Stomach smooth muscle (tissue), 2 donors: ENCODE data around the gene DLG5.

ENCODE experiments used
- H3K27ac ChIP-seq: one replicate; pipeline ENCODE4 v1.7.0; 2013; ENCODE audit warnings: mild to moderate bottlenecking, low read length, inconsistent platforms
- H3K27me3 ChIP-seq, 2 donors: one replicate each; pipeline ENCODE4 v1.7.0; 2013; ENCODE audit warnings: low read length in 2 of 2; ENCODE audit not compliant: insufficient read depth in 2 of 2, control insufficient read depth in 1 of 2
- H3K36me3 ChIP-seq, 2 donors: one replicate each; pipeline ENCODE4 v1.7.0; 2013; ENCODE audit warnings: low read length in 2 of 2; ENCODE audit not compliant: control insufficient read depth in 2 of 2, insufficient read depth in 2 of 2
- H3K4me1 ChIP-seq: one replicate; pipeline ENCODE4 v1.7.0; 2013; ENCODE audit warnings: low read length; ENCODE audit not compliant: control insufficient read depth, insufficient read depth
- H3K4me3 ChIP-seq, 2 donors: one replicate each; pipeline ENCODE4 v1.7.0; 2013; ENCODE audit warnings: low read length in 2 of 2
- H3K9ac ChIP-seq, 2 donors: one replicate each; pipeline ENCODE4 v1.7.0; 2013; ENCODE audit warnings: low read length in 2 of 2, mild to moderate bottlenecking in 1 of 2
- H3K9me3 ChIP-seq, 2 donors: one replicate each; pipeline ENCODE4 v1.7.0; 2013; ENCODE audit warnings: low read length in 2 of 2; ENCODE audit not compliant: control insufficient read depth in 2 of 2
- donor health status: healthy.
- donor health status: Pancreatic carcinoma.

DLG5 gene

GRCh38 chr10:77925410-77925794 lies 1.2 kb downstream of the DLG5 start:
- peaks cover 50% of the 10 kb centered on the region for H3K4me1 ChIP-seq
- H3K9ac ChIP-seq = peak overlapping the region; percentile 83 to 89
- H3K4me3 ChIP-seq = peak overlapping the region; percentile 79 to 88
- H3K9me3 ChIP-seq = no peaks in the 10 kb centered on the region
- no peaks in the 10 kb centered on the region for H3K27me3 ChIP-seq
- H3K36me3 ChIP-seq = no peaks in the 10 kb centered on the region
- H3K27ac ChIP-seq = peak overlapping the region; percentile 70

DNA sequence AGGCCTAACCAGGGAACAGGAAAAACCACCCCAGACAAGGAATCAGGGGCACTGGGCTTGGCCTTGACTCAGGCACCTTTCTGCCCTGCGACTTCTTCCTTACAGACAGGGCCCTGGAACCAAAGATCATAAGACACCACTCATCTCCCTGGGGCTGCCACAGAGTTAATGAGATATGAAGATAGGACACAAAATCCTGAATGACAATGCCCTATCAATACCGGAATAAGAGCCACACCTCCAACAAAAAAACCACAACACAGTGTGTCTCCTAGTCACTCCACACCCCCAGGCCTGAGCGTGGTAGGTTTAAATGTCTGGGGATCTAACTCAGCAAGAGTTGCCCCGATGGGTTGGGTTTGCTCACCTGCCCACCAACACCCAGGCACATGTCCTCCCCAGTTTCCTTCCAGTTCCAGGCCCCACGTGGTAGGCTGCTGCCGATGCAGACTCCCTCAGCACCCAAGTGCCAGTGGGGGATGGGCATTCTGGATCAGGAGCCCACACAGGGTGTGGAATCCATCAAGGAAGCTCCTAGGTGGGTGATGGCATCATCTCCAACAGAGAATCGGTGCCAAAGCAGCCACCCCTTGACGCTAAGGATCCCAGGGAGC lies 3.9 kb downstream of the DLG5 start:
- Histone ChIP-seq H3K4me3 (peak overlapping the region; percentile 22 to 34), H3K9ac (peak overlapping the region in 1 of 2 donors; percentile 36), H3K36me3 (no peaks in the 10 kb centered on the region), H3K4me1 (peaks cover 63% of the 10 kb centered on the region), H3K9me3 (no peaks in the 10 kb centered on the region), H3K27me3 (no peaks in the 10 kb centered on the region), H3K27ac (no peak overlapping the region)

- no peak overlapping the region for H3K9ac ChIP-seq
- no peak overlapping the region for H3K4me3 ChIP-seq
- no peak overlapping the region for H3K27ac ChIP-seq
- no peaks in the 10 kb centered on the region for H3K9me3 ChIP-seq
- no peaks in the 10 kb centered on the region for H3K27me3 ChIP-seq
- no peaks in the 10 kb centered on the region for H3K36me3 ChIP-seq
- peaks cover 58% of the 10 kb centered on the region for H3K4me1 ChIP-seq
Measured at GRCh38 chr10:77922055-77922454, 4.5 kb downstream of the DLG5 start.

DNA sequence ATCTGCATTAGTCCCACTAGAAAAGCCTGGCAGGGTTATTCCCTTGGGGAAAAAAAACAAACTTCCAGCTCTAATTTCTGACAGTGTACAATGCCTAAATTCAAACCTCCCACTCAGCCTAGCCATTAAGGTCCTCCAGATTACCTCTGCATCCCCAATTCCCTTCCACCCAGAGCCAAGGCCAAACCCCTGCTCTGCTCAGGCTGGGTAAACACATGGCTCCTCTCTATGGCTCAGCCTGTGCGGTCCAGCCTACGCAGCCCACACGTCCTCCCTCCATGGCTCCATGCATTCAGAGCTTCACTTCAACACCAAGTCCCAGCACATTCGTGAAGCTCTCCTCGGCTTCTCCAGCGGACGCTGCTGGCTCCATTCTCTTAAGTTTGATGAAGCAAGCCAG lies 5.2 kb downstream of the DLG5 start:
- H3K36me3 ChIP-seq = no peaks in the 10 kb centered on the region

DNA sequence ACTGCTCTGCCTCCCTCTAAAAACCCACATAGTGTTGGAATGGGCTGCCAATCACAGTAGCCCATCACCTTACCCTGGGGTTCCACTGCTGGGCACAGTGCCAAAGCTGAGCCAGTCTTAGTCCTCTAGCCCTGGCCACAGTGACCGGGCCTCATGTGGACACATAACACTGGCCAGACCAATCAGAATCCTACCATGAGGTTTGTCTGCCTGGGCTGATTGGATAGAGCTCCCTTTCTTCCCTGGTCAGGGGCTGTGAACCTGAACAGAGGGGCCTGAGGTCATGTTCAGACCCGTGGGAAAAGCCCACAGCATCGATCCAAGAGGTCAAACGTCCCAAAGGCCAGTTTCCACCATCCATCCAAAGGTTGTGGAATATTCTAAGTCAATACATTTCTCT lies 6.1 kb downstream of the DLG5 start:
- H3K9ac ChIP-seq = no peak overlapping the region
- H3K36me3 ChIP-seq = no peaks in the 10 kb centered on the region
- H3K27me3 ChIP-seq = no peaks in the 10 kb centered on the region
- H3K4me1 ChIP-seq = peaks cover 53% of the 10 kb centered on the region
- no peaks in the 10 kb centered on the region for H3K9me3 ChIP-seq
- H3K27ac ChIP-seq = no peak overlapping the region
- H3K4me3 ChIP-seq = no peak overlapping the region

More for the DNA sequence above, 5.2 kb downstream of the DLG5 start:
- Histone ChIP-seq H3K9me3 (no peaks in the 10 kb centered on the region), H3K4me1 (peaks cover 57% of the 10 kb centered on the region), H3K27ac (no peak overlapping the region), H3K9ac (no peak overlapping the region), H3K4me3 (no peak overlapping the region), H3K27me3 (no peaks in the 10 kb centered on the region)

DNA sequence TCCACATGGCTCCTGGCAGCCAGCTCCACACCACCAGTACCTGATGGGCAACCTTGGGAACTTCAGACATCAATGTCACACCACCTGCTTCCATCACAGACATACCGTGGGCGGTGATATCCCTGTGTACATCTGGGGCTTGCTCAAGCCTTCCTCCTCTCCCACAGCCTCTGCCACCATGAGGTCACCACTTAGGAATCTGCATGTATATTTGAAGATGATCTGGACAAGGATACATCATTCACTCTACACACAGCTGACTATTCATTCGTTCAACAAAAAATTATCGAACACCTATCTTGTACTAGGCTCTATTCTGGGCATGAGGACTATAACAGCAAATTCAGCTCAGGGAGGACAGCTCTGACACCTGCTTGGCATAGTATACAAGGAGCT lies 6.8 kb downstream of the DLG5 start:
- Histone ChIP-seq H3K9ac (no peak overlapping the region), H3K4me3 (no peak overlapping the region), H3K27ac (no peak overlapping the region), H3K36me3 (no peaks in the 10 kb centered on the region), H3K4me1 (peaks cover 50% of the 10 kb centered on the region), H3K9me3 (no peaks in the 10 kb centered on the region), H3K27me3 (no peaks in the 10 kb centered on the region)

DNA sequence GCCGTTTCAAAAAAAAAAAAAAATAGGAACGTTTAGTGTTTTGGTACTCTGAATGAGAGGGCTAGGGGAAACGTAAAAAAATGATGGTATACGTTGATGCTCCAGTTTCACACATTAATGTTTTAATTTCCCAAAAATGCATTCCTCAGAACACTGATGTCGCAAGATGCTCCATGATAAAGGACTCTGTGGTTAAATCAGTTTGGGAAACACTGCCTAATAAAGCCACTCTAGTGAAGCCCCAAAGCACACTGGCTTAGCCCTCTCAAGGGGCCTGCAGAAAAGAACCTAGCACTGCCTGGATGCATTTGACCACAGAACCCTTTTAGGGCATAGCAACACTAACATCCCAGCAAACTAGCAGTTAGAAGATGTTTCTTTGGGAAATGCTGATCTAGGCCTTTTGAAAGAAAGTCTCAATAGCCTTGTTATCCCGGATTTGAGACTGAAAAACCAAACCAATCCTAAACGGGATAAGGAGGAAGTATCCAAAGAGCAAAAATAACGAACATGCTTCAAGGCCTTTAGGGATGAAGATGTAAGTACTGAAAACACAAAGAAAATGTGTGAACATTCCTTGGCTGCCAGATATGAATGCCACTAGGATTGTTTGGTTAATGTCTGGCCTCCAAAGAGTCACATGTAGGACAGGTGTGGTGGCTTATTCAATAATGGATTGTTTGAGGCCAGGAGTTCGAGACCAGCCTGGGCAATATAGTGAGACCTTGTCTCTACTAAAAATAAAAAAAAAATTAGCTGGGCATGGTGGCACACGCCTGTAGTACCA lies 11.0 kb downstream of the DLG5 start:
- Histone ChIP-seq H3K36me3 (no peaks in the 10 kb centered on the region), H3K9ac (no peak overlapping the region), H3K27ac (no peak overlapping the region), H3K4me3 (no peak overlapping the region), H3K9me3 (no peaks in the 10 kb centered on the region), H3K4me1 (peaks cover 38% of the 10 kb centered on the region), H3K27me3 (no peaks in the 10 kb centered on the region)

DNA sequence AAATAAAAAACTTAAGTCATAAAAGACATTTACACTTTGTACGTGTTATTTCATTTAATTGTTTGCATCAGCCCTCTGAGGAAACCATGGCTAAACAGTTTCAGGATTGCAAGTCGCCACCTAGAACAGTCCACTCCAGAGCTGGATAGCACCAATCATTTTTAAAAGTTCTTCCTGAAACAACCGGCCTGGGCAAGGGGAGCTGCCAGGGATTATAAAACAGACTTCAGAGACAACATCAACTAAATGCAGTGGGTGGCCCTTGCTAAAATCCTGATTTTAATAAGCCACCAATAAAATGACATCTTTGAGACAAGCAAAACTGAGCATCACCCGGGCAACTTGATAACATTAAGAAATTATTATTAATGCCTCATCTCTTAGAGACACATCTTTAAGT lies 13.5 kb downstream of the DLG5 start:
- Histone ChIP-seq H3K4me1 (peaks cover 44% of the 10 kb centered on the region), H3K27me3 (no peaks in the 10 kb centered on the region), H3K4me3 (no peak overlapping the region)

GRCh38 chr10:77912576-77912975 lies 14.0 kb downstream of the DLG5 start:
- peaks cover 48% of the 10 kb centered on the region for H3K4me1 ChIP-seq
- H3K9me3 ChIP-seq = no peaks in the 10 kb centered on the region
- H3K27me3 ChIP-seq = no peaks in the 10 kb centered on the region
- no peak overlapping the region for H3K27ac ChIP-seq
- H3K36me3 ChIP-seq = no peaks in the 10 kb centered on the region
- no peak overlapping the region for H3K4me3 ChIP-seq
- H3K9ac ChIP-seq = no peak overlapping the region

More for the DNA sequence above, 13.5 kb downstream of the DLG5 start:
- Histone ChIP-seq H3K9me3 (no peaks in the 10 kb centered on the region), H3K27ac (no peak overlapping the region), H3K36me3 (no peaks in the 10 kb centered on the region), H3K9ac (no peak overlapping the region)

- Histone ChIP-seq H3K9ac (no peak overlapping the region), H3K36me3 (no peaks in the 10 kb centered on the region), H3K4me1 (peaks cover 54% of the 10 kb centered on the region), H3K4me3 (no peak overlapping the region), H3K27me3 (no peaks in the 10 kb centered on the region), H3K9me3 (no peaks in the 10 kb centered on the region), H3K27ac (no peak overlapping the region)
Measured at GRCh38 chr10:77911535-77912123, 14.9 kb downstream of the DLG5 start.
